IMR-90 (cell line): ENCODE results near the gene TEPSIN. TPM values are rescaled to one million over a fixed set of nuclear protein-coding genes. Genes with fewer than 3 reads are reported as not detected.

Experiments
- ATAC-seq: fragments of 200-7000 bp; cut with Tn5 transposase; 2 replicates; pipeline ENCODE4 v1.9.1; 2020; ENCODE audit warnings: low read depth, mild to moderate bottlenecking, moderate library complexity
- BruUV-seq: library from RNA; stranded (reverse); fragments of 400-500 nt; replicated peaks from 2 replicates; lab custom pipeline; 2021; lab: Mats Ljungman, UMichigan
- CTCF ChIA-PET: fragments of 300-600 bp; formaldehyde crosslinking; extraction: SDS; loops from one replicate; lab custom pipeline; 2021; ENCODE audit warnings: antibody characterized with exemption; lab: Yijun Ruan, JAX
- POLR2A ChIA-PET: fragments of 300-600 bp; sonication (Branson Sonifier 250); formaldehyde crosslinking; loops from one replicate; lab custom pipeline; 2022; ENCODE audit warnings: antibody characterized with exemption; ENCODE audit not compliant: unreplicated experiment; lab: Charles Lee
- DNase-seq: peaks from one replicate; pipeline ENCODE4 v3.0.0; 2013
- H2AFZ ChIP-seq: replicated peaks from 2 replicates; pipeline ENCODE3; 2013; ENCODE audit warnings: low read length, mild to moderate bottlenecking; ENCODE audit not compliant: poor library complexity
- H2AK5ac ChIP-seq: 2 replicates; pipeline ENCODE4 v1.6.1; 2013; ENCODE audit warnings: low read depth, low read length, inconsistent platforms
- H2AK9ac ChIP-seq: replicated peaks from 2 replicates; pipeline ENCODE3; 2013; ENCODE audit warnings: mild to moderate bottlenecking, low read depth, low read length, moderate library complexity; ENCODE audit not compliant: poor library complexity
- H2BK120ac ChIP-seq: 2 replicates; pipeline ENCODE4 v1.6.1; 2013; ENCODE audit warnings: low read depth, low read length, inconsistent platforms
- H2BK15ac ChIP-seq: 3 replicates; pipeline ENCODE4 v1.6.1; 2013; ENCODE audit warnings: low read depth, low read length, inconsistent platforms
- H2BK20ac ChIP-seq: 2 replicates; pipeline ENCODE4 v1.6.1; 2013; ENCODE audit warnings: low read depth, mild to moderate bottlenecking, inconsistent platforms, low read length, moderate library complexity
- H2BK5ac ChIP-seq: 2 replicates; pipeline ENCODE4 v1.6.1; 2013; ENCODE audit warnings: mild to moderate bottlenecking, low read depth, low read length, inconsistent platforms; ENCODE audit not compliant: poor library complexity, severe bottlenecking
- H3K14ac ChIP-seq: replicated peaks from 2 replicates; pipeline ENCODE4 v1.6.1; 2013; ENCODE audit warnings: low read depth, low read length, inconsistent platforms
- H3K18ac ChIP-seq: 2 replicates; pipeline ENCODE4 v1.6.1; 2013; ENCODE audit warnings: low read depth, low read length, control low read depth
- H3K23ac ChIP-seq: 2 replicates; pipeline ENCODE4 v1.6.1; 2013; ENCODE audit warnings: low read depth, low read length, inconsistent platforms
- H3K27ac ChIP-seq: 2 replicates; pipeline ENCODE4 v1.5.1; 2013; ENCODE audit warnings: mild to moderate bottlenecking, control low read depth, low read length; ENCODE audit not compliant: insufficient read depth
- H3K27me3 ChIP-seq: 2 replicates; pipeline ENCODE4 v1.6.1; 2013; ENCODE audit warnings: low read length; ENCODE audit not compliant: control insufficient read depth, insufficient read depth
- H3K36me3 ChIP-seq: 2 replicates; pipeline ENCODE4 v1.6.1; 2013; ENCODE audit warnings: low read length, mixed read lengths; ENCODE audit not compliant: control insufficient read depth, insufficient read depth
- H3K4ac ChIP-seq: 2 replicates; pipeline ENCODE4 v1.6.1; 2013; ENCODE audit warnings: low read depth, low read length, inconsistent platforms
- H3K4me1 ChIP-seq: 2 replicates; pipeline ENCODE4 v1.6.1; 2013; ENCODE audit warnings: low read length, mixed read lengths; ENCODE audit not compliant: control insufficient read depth, insufficient read depth
- H3K4me2 ChIP-seq: 2 replicates; pipeline ENCODE4 v1.6.1; 2013; ENCODE audit warnings: low read depth, mild to moderate bottlenecking, control low read depth, low read length, moderate library complexity
- H3K4me3 ChIP-seq: 2 replicates; pipeline ENCODE4 v1.5.1; 2013; ENCODE audit warnings: low read depth, mild to moderate bottlenecking, control low read depth, low read length, moderate library complexity; ENCODE audit not compliant: insufficient read depth
- H3K56ac ChIP-seq: 2 replicates; pipeline ENCODE4 v1.6.1; 2013; ENCODE audit warnings: low read length, inconsistent platforms; ENCODE audit not compliant: insufficient read depth; ENCODE audit errors: extremely low read depth
- H3K79me1 ChIP-seq, 2 experiments: 2 replicates each; pipeline ENCODE4 v1.6.1; 2013; ENCODE audit warnings: low read length in 2 of 2, inconsistent platforms in 1 of 2, low read depth in 1 of 2
- H3K9ac ChIP-seq: 2 replicates; pipeline ENCODE4 v1.6.1; 2013; ENCODE audit warnings: low read depth, low read length, control low read depth
- H3K9me1 ChIP-seq: 2 replicates; pipeline ENCODE4 v1.6.1; 2013; ENCODE audit warnings: low read length, inconsistent platforms; ENCODE audit not compliant: insufficient read depth
- H3K9me3 ChIP-seq: 2 replicates; pipeline ENCODE4 v1.6.1; 2013; ENCODE audit warnings: low read length; ENCODE audit not compliant: control insufficient read depth, insufficient read depth
- H4K20me1 ChIP-seq: 2 replicates; pipeline ENCODE4 v1.6.1; 2013; ENCODE audit warnings: low read length, inconsistent platforms; ENCODE audit not compliant: insufficient read depth
- H4K5ac ChIP-seq: 2 replicates; pipeline ENCODE4 v1.6.1; 2013; ENCODE audit warnings: mild to moderate bottlenecking, low read depth, low read length, control low read depth
- H4K8ac ChIP-seq, 2 experiments: 2 replicates each; pipeline ENCODE4 v1.6.1; 2013; ENCODE audit warnings: low read depth in 2 of 2, low read length in 2 of 2, control low read depth in 1 of 2, inconsistent platforms in 1 of 2
- H4K91ac ChIP-seq: 2 replicates; pipeline ENCODE4 v1.6.1; 2013; ENCODE audit warnings: low read depth, low read length, inconsistent platforms; ENCODE audit not compliant: insufficient read depth
- ELK1 ChIP-seq: fragments of 150-350 bp; IDR thresholded peaks from 2 replicates; pipeline ENCODE4 v1.6.1; 2016; ENCODE audit warnings: low read depth, mild to moderate bottlenecking, low read length, moderate library complexity, borderline replicate concordance
- FOS ChIP-seq: fragments of 150-350 bp; IDR thresholded peaks from 2 replicates; pipeline ENCODE4 v1.6.1; 2016; ENCODE audit warnings: low read depth, low read length
- POLR2A ChIP-seq: IDR thresholded peaks from 2 replicates; pipeline ENCODE4 v1.6.1; 2012; ENCODE audit warnings: mild to moderate bottlenecking, low read depth, low read length
- WGBS, 2 experiments: methylation state at CpG; one replicate each; pipeline versions ENCODE4 v1.1.5 to v1.1.7; 2013; ENCODE audit warnings: missing lambda C conversion rate in 2 of 2; ENCODE audit not compliant: insufficient read length in 1 of 2; ENCODE audit errors: extremely low coverage in 2 of 2; 5-methylcytosine and 5-hydroxymethylcytosine counted together
- dilution Hi-C: fragments of 300-500 bp; cut with HindIII; formaldehyde crosslinking; loops from one replicate; pipeline ENCODE4 v1.14.3; 2018; ENCODE audit warnings: low sequenced_read_pairs; ENCODE audit not compliant: unreplicated experiment
- in situ Hi-C: fragments of 300-500 bp; cut with MboI; formaldehyde crosslinking; loops from 3 replicates; pipeline ENCODE4 v1.14.3; 2019; ENCODE audit warnings: low sequenced_read_pairs, inconsistent platforms, mixed read lengths
- intact Hi-C: fragments of 100-400 bp; cut with micrococcal nuclease; formaldehyde crosslinking; loops from 2 replicates; pipeline ENCODE4 v1.10.0; 2022
- polyA plus RNA-seq, 3 experiments: library from polyadenylated mRNA; depleted of rRNA; stranded (reverse); fragments of >200 nt; gene quantifications; 2 replicates each; pipeline ENCODE4 v1.2.3, GENCODE V29; 2012; ENCODE audit warnings: low replicate concordance in 1 of 3
- total RNA-seq: library from RNA; depleted of rRNA; stranded (reverse); fragments of >200 nt; gene quantifications from 2 replicates; pipeline ENCODE4 v1.2.3, GENCODE V29; 2012

TEPSIN gene
- total and polyA plus RNA-seq, 2 of the 4 experiments (the other 2 are of a cell fraction): 3.2 to 28.1 TPM

DNA sequence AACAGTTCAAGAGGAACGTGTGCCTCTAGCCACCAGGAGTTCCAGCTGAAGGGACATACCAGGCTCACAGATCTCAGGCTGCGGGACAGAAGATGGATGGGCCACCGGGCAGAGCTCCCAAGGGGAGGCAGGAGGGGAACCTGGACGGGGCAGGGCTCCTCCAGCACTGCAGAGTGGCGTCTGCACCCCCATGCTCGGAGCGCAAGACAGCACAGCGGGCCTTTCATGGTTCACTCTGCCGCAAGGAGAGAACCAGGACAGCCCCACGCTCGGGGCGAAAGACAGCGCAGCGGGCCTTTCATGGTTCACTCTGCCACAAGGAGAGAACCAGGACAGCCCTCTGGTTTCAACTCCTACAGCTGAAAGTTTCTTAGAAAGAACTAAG lies 35.6 kb upstream of the TEPSIN start:
- Histone ChIP-seq H4K91ac (no peak overlapping the region), H3K79me1 (peaks cover 7 to 32% of the 10 kb centered on the region in 2 experiments), H3K18ac (no peak overlapping the region), H3K36me3 (peaks cover 63% of the 10 kb centered on the region), H2AFZ (no peak overlapping the region), H4K20me1 (peaks cover 22% of the 10 kb centered on the region), H2AK9ac (no peak overlapping the region), H3K4me2 (no peak overlapping the region), H3K9me3 (no peaks in the 10 kb centered on the region), H3K4me1 (peaks cover 11% of the 10 kb centered on the region), H3K56ac (no peak overlapping the region), H3K9me1 (no peaks in the 10 kb centered on the region; the same call in 1 of the 2 replicates), H2BK20ac (no peak overlapping the region), H4K8ac (no peak overlapping the region), H3K23ac (no peak overlapping the region), H3K9ac (no peak overlapping the region), H3K14ac (no peak overlapping the region), H4K5ac (no peak overlapping the region), H2AK5ac (no peak overlapping the region), H3K4me3 (no peak overlapping the region), H2BK120ac (no peak overlapping the region), H2BK5ac (no peak overlapping the region), H3K4ac (no peak overlapping the region), H2BK15ac (no peak overlapping the region), H3K27me3 (no peaks in the 10 kb centered on the region), H3K27ac (no peak overlapping the region)
- DNase-seq: no peak
- CTCF ChIA-PET: no interaction called here
- no peak for TF ChIP-seq ELK1
- no peak for TF ChIP-seq POLR2A
- no peak for TF ChIP-seq FOS
- no TSS peak for BruUV-seq
- dilution Hi-C loops: no loop called here
- ATAC-seq: no peak
- POLR2A ChIA-PET: no interaction called here
- intact Hi-C loops: no loop called here
- 80% methylated on average over 1 of the region's 14 CpGs; no CpG with 5 or more reads in 1 of the 2 experiments for WGBS, 2 experiments
- in situ Hi-C loops: no loop called here
